DOHH2 (cell line): ENCODE measurements around the gene MUC12.

ENCODE experiments used
- H3F3A ChIP-seq: fragments of 200-600 bp; sonication (generic), shearing (Covaris generic); 2 replicates; pipeline ENCODE4 v1.6.0; 2016; ENCODE audit warnings: antibody characterized with exemption, mild to moderate bottlenecking; ENCODE audit not compliant: control insufficient read depth, insufficient read depth
- H3K27ac ChIP-seq: fragments of 200-600 bp; sonication (generic); 2 replicates; pipeline ENCODE4 v1.5.1; 2014; ENCODE audit warnings: low read depth, mild to moderate bottlenecking, low read length, moderate library complexity
- H3K27me3 ChIP-seq: fragments of 200-600 bp; sonication (generic); 2 replicates; pipeline ENCODE4 v1.6.1; 2014; ENCODE audit warnings: mild to moderate bottlenecking, low read length, mixed read lengths; ENCODE audit not compliant: control insufficient read depth
- H3K36me3 ChIP-seq: fragments of 200-600 bp; sonication (generic); 2 replicates; pipeline ENCODE4 v1.6.1; 2014; ENCODE audit warnings: mild to moderate bottlenecking, low read length, moderate library complexity, mixed read lengths; ENCODE audit not compliant: control insufficient read depth
- H3K4me1 ChIP-seq: fragments of 200-600 bp; sonication (generic); 2 replicates; pipeline ENCODE4 v1.6.1; 2014; ENCODE audit warnings: mild to moderate bottlenecking, low read length, mixed read lengths; ENCODE audit not compliant: control insufficient read depth
- H3K4me2 ChIP-seq: fragments of 200-600 bp; sonication (generic); 2 replicates; pipeline ENCODE4 v1.6.0; 2014; ENCODE audit warnings: mild to moderate bottlenecking, low read length, moderate library complexity
- H3K4me3 ChIP-seq: fragments of 200-600 bp; sonication (generic); 2 replicates; pipeline ENCODE4 v1.5.1; 2014; ENCODE audit warnings: mild to moderate bottlenecking, low read length, mixed read lengths
- H3K79me2 ChIP-seq: fragments of 200-600 bp; sonication (generic); 2 replicates; pipeline ENCODE4 v1.6.1; 2014; ENCODE audit warnings: mild to moderate bottlenecking, low read length, mixed read lengths; ENCODE audit not compliant: control insufficient read depth
- H3K9me2 ChIP-seq: fragments of 200-600 bp; sonication (generic); replicated peaks from 2 replicates; pipeline ENCODE4 v1.6.1; 2014; ENCODE audit warnings: mild to moderate bottlenecking, low read length, mixed read lengths; ENCODE audit not compliant: control insufficient read depth
- H3K9me3 ChIP-seq: fragments of 200-600 bp; sonication (generic); 2 replicates; pipeline ENCODE4 v1.6.1; 2014; ENCODE audit warnings: antibody characterized with exemption, low read length, mixed read lengths; ENCODE audit not compliant: control insufficient read depth, insufficient read depth
- H4K20me1 ChIP-seq: fragments of 200-600 bp; sonication (generic); 2 replicates; pipeline ENCODE4 v1.6.0; 2014; ENCODE audit warnings: low read depth, mild to moderate bottlenecking, antibody characterized with exemption, low read length, moderate library complexity; ENCODE audit not compliant: control insufficient read depth, insufficient read depth
- EZH2phosphoT487 ChIP-seq: fragments of 200-600 bp; sonication (generic); IDR thresholded peaks from 2 replicates; pipeline ENCODE4 v1.6.1; 2017; ENCODE audit warnings: borderline replicate concordance, mild to moderate bottlenecking, antibody characterized with exemption, low read length, moderate library complexity, mixed read lengths
- TF ChIP-seq, protein P1 (sequence below): fragments of 200-600 bp; sonication (generic); IDR thresholded peaks from one replicate; pipeline ENCODE4 v1.5.1; 2014; ENCODE audit warnings: antibody characterized with exemption, mild to moderate bottlenecking, low read depth, low read length; ENCODE audit not compliant: poor library complexity, severe bottlenecking

MUC12 gene

DNA sequence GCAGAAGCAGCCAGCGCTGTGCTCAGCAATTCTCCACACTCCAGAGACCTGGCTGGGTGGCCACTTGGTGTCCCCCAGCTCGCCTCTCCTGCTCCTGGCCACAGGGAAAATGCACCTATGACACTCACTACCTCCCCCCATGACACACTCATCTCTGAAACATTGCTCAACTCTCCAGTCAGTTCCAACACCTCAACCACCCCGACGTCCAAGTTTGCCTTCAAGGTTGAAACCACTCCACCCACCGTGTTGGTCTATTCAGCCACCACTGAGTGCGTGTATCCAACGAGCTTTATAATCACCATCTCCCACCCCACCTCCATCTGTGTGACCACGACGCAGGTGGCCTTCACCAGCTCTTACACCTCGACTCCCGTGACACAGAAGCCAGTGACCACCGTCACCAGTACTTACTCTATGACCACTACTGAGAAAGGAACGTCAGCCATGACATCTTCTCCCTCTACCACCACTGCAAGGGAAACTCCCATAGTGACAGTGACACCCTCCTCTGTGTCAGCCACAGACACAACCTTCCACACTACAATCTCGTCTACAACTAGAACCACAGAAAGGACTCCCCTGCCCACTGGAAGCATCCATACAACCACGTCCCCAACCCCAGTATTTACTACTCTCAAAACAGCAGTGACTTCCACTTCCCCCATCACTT is 17.3 kb upstream of the MUC12 start:
- H3K27me3 ChIP-seq = peaks cover 34% of the 10 kb centered on the region
- H3F3A ChIP-seq = no peaks in the 10 kb centered on the region
- H3K36me3 ChIP-seq = no peaks in the 10 kb centered on the region
- TF ChIP-seq, protein P1, sequence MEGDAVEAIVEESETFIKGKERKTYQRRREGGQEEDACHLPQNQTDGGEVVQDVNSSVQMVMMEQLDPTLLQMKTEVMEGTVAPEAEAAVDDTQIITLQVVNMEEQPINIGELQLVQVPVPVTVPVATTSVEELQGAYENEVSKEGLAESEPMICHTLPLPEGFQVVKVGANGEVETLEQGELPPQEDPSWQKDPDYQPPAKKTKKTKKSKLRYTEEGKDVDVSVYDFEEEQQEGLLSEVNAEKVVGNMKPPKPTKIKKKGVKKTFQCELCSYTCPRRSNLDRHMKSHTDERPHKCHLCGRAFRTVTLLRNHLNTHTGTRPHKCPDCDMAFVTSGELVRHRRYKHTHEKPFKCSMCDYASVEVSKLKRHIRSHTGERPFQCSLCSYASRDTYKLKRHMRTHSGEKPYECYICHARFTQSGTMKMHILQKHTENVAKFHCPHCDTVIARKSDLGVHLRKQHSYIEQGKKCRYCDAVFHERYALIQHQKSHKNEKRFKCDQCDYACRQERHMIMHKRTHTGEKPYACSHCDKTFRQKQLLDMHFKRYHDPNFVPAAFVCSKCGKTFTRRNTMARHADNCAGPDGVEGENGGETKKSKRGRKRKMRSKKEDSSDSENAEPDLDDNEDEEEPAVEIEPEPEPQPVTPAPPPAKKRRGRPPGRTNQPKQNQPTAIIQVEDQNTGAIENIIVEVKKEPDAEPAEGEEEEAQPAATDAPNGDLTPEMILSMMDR = no peak
- TF ChIP-seq EZH2phosphoT487 = no peak
- no peak overlapping the region for H3K4me2 ChIP-seq
- no peaks in the 10 kb centered on the region for H3K4me1 ChIP-seq
- no peaks in the 10 kb centered on the region for H3K9me3 ChIP-seq
- no peaks in the 10 kb centered on the region for H4K20me1 ChIP-seq
- no peak overlapping the region for H3K4me3 ChIP-seq
- H3K79me2 ChIP-seq = no peaks in the 10 kb centered on the region
- H3K27ac ChIP-seq = no peak overlapping the region
- no peaks in the 10 kb centered on the region for H3K9me2 ChIP-seq

DNA sequence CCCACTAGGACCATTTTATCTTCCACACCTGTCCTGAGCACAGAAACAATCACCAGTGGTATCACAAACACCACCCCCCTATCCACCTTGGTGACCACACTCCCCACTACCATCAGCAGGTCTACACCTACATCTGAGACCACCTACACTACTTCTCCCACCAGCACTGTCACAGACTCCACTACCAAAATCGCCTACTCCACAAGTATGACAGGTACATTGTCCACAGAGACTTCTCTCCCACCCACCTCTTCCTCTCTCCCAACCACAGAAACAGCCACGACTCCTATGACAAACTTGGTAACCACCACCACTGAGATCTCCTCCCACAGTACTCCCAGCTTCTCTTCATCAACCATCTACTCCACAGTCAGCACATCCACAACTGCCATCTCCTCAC is 16.7 kb upstream of the MUC12 start:
- Histone ChIP-seq H3K9me2 (no peaks in the 10 kb centered on the region), H3K36me3 (no peaks in the 10 kb centered on the region), H3K27me3 (peaks cover 34% of the 10 kb centered on the region), H3K27ac (no peak overlapping the region), H3K79me2 (no peaks in the 10 kb centered on the region), H3F3A (no peaks in the 10 kb centered on the region), H3K4me2 (no peak overlapping the region), H4K20me1 (no peaks in the 10 kb centered on the region), H3K9me3 (no peaks in the 10 kb centered on the region), H3K4me3 (no peak overlapping the region), H3K4me1 (no peaks in the 10 kb centered on the region)
- TF ChIP-seq EZH2phosphoT487 = no peak

DNA sequence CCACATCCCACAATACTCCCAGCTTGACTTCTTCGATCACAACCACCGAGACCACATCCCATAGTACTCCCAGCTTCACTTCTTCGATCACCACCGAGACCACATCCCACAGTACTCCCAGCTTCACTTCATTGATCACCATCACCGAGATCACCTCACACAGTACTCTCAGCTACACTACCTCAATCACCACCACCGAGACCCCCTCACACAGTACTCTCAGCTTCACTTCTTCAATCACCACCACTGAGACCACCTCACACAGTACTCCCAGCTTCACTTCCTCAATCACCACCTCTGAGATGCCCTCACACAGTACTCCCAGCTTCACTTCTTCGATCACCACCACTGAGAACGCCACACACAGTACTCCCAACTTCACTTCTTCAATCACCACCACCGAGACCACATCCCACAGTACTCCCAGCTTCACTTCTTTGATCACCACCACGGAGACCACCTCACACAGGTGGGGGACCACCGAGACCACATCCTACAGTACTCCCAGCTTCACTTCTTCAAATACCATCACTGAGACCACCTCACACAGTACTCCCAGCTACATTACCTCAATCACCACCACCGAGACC is 11.4 kb upstream of the MUC12 start:
- Histone ChIP-seq H3K79me2 (no peaks in the 10 kb centered on the region), H3K9me2 (no peaks in the 10 kb centered on the region), H3K36me3 (no peaks in the 10 kb centered on the region), H3K27me3 (peaks cover 6% of the 10 kb centered on the region; the same call in 1 of the 2 replicates), H3K4me2 (no peak overlapping the region), H3F3A (no peaks in the 10 kb centered on the region), H3K4me3 (no peak overlapping the region), H3K9me3 (no peaks in the 10 kb centered on the region), H3K27ac (no peak overlapping the region), H4K20me1 (no peaks in the 10 kb centered on the region), H3K4me1 (no peaks in the 10 kb centered on the region)
- TF ChIP-seq, protein P1 = no peak
- no peak for TF ChIP-seq EZH2phosphoT487

DNA sequence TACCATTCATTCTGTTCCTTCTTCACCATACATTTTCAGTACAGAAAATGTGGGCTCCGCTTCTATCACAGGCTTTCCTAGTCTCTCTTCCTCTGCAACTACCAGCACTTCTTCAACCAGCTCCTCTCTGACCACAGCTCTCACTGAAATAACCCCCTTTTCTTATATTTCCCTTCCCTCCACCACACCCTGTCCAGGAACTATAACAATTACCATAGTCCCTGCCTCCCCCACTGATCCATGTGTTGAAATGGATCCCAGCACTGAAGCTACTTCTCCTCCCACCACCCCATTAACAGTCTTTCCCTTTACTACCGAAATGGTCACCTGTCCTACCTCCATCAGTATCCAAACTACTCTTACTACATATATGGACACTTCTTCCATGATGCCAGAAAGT is 9.5 kb upstream of the MUC12 start:
- no peaks in the 10 kb centered on the region for H3K79me2 ChIP-seq
- H3K9me3 ChIP-seq = no peaks in the 10 kb centered on the region
- TF ChIP-seq, protein P1 = no peak
- no peak for TF ChIP-seq EZH2phosphoT487
- no peaks in the 10 kb centered on the region for H3K36me3 ChIP-seq
- H3K4me1 ChIP-seq = no peaks in the 10 kb centered on the region
- no peaks in the 10 kb centered on the region for H4K20me1 ChIP-seq
- no peak overlapping the region for H3K4me2 ChIP-seq
- no peak overlapping the region for H3K4me3 ChIP-seq
- no peaks in the 10 kb centered on the region for H3K9me2 ChIP-seq
- 0 out of 2 replicates have a peak, but pooled peaks cover 2% of the 10 kb centered on the region for H3K27me3 ChIP-seq
- H3F3A ChIP-seq = no peaks in the 10 kb centered on the region
- H3K27ac ChIP-seq = no peak overlapping the region
